Measurements from ENCODE around the gene COX7A2L.
A peak's percentile ranks its signal among the peaks of the same experiment; 100 is the strongest.

Gene COX7A2L

DNA sequence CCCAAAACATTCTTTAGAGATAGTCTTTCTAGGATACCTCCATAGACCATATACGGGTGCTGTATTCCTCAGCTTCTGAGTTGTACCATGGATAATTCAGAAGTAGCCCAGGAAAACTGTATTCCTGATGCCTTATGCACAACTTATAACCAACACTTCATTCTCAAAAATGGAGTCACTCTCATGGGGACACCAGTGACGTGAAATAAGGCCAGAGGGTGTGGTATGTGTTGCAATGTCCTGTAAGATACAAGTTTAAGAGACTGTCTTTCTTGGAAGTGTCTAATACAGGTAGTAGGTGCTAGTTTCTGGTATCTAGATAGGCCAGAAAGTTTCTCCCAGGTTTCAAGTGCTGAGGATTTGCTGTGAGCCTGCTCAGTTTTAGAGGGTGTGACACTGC is 36.1 kb downstream of the COX7A2L start:
- DNase-seq (ENCODE audit: extremely low spot score, insufficient read length, low read depth) (no peak), FAIRE-seq (no peak)

DNA sequence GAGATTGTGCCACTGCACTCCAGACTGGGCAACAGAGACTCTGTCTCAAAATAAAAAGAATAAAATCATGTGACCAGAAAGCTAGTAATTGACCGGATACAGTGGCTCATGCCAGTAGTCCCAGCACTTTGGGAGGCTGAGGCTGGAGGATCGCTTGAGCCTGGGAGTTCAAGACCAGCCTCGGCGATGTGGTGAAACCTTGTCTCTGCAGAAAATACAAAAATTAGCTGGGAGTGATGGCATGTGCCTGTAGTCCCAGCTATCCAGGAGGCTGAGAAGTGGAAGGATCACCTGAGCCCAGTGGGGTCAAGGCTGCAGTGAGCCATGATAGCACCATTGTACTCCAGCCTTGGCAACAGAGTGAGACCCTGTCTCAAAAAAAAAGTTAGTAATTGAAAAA is 36.8 kb downstream of the COX7A2L start:
- no peak for DNase-seq (ENCODE audit: extremely low spot score, insufficient read length, low read depth)
- FAIRE-seq = no peak

DNA sequence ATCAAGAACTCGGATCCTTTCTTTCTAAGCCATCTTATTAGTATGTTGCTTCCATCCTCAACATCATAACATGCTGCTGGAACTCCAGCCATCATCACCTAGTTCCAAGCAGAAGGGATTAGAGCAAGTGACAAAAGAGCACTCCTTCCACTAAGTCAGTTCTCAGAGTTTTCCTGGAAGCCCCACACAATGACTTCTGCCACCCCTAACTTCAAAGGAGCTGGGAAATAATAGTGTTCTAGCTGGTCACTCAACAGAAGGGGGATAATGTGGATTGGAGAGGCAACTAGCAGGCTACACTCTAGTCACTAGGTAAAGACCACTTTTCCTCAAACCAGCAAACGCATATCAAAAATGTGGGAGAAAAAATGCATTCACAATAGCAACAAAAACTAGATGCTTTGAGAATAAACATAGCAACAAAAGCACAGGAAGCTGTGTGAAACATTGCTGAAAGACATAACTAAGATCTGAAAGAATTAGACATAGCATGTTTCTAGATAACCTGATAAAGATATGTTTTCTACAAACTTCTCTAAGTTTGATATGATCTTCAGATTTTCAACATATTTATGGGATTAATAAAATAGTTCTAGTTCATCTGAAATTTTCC is 39.5 kb downstream of the COX7A2L start:
- DNase-seq (ENCODE audit: extremely low spot score, insufficient read length, low read depth) (no peak), FAIRE-seq (no peak)

DNA sequence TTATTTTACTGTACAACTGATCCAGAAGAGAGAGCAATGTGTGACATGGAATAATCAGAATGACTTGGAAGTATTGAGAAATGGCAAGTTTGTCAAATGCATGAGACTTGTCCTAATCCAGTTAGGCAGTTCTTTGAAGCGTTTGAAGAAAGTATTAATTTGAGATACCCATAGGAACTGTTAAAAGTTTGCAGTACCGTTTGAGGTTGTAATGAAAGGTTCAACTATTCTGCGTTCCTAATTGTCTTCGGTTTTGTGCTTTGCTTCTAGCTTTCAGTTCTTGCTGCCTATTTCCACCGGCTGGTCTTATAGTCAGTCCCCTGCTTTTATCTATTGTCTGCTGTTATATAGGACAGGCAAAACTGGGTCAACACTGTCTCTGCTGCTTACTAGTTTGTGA is 41.8 kb downstream of the COX7A2L start:
- FAIRE-seq (no peak), DNase-seq (ENCODE audit: extremely low spot score, insufficient read length, low read depth) (no peak)

GRCh38 chr2:42317945-42318344 is 43.1 kb downstream of the COX7A2L start:
- DNase-seq (ENCODE audit: extremely low spot score, insufficient read length, low read depth) = no peak
- no peak for FAIRE-seq

DNA sequence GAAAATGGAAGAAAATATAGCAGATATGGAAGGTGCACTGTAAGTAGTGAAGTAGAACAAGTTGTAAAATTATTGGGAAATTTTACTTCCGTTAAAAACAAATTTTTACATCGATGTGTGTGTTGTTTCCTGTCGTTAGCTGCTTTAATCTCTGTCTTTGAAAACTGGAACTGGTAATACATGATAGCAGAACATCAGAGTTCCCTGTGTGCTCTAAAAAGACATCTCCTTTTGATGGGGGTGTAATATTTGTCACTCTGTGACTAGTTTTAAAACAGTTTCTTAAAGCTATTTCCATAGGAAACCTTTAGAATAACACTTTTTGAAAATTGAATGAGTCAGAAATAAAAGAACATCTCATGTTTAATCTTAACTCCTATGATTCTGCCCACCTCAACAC is 43.5 kb downstream of the COX7A2L start:
- no peak for FAIRE-seq
- DNase-seq (ENCODE audit: extremely low spot score, insufficient read length, low read depth) = no peak

DNA sequence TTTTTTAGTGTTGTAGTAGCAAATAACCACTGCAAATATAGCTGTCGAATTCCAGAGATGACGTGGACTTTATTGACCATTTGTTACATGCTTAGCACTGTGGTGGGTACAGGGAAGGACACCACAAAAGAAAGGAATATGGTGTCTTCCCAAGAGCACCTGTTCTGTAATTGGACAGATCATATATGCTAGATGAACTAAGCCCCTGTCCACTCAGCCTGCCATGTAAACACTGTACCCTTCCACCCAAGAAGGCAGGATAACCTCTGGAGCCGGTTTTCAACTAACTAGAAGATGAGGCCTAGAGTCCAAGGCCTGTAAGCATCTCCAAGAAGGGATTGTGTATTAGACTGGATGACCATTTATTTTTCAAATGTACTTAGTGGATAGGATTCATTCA is 44.1 kb downstream of the COX7A2L start:
- no peak for FAIRE-seq
- DNase-seq (ENCODE audit: extremely low spot score, insufficient read length, low read depth) = no peak

GRCh38 chr2:42315844-42316470 is 45.1 kb downstream of the COX7A2L start:
- DNase-seq (ENCODE audit: extremely low spot score, insufficient read length, low read depth) (no peak), FAIRE-seq (no peak)

- DNase-seq (ENCODE audit: extremely low spot score, insufficient read length, low read depth) (no peak), FAIRE-seq (no peak)
Measured at GRCh38 chr2:42314892-42315468, 46.0 kb downstream of the COX7A2L start.

GRCh38 chr2:42312106-42312505 is 48.9 kb downstream of the COX7A2L start:
- DNase-seq (ENCODE audit: extremely low spot score, insufficient read length, low read depth) (no peak), FAIRE-seq (no peak)

GRCh38 chr2:42310007-42310515 is 51.0 kb downstream of the COX7A2L start:
- FAIRE-seq = no peak

DNA sequence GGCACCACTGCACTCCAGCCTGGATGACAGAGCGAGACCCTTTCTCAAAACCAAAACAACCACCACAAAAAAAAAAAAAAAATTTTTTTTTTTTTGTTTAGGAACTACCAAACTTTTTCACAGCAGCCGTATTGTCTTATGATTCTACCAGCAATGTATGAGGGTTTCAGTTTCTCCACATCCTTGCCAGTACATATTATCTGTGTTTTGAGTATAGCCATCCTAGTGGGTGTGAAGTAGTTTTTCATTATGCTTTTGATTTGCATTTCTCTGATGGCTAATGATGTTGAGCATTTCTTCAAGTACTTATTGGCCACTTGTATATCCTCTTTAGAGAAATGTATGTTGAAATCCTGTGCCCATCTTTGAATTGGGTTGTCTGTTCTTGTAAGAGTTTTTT is 51.7 kb downstream of the COX7A2L start:
- DNase-seq (ENCODE audit: extremely low spot score, insufficient read length, low read depth) = no peak
- peak; percentile 51 for FAIRE-seq

More at GRCh38 chr2:42310007-42310515, 51.0 kb downstream of the COX7A2L start:
- no peak for DNase-seq (ENCODE audit: extremely low spot score, insufficient read length, low read depth)

GRCh38 chr2:42307180-42307579 is 53.8 kb downstream of the COX7A2L start:
- no peak for FAIRE-seq
- DNase-seq (ENCODE audit: extremely low spot score, insufficient read length, low read depth) = no peak

- DNase-seq (ENCODE audit: extremely low spot score, insufficient read length, low read depth) (no peak), FAIRE-seq (no peak)
Measured at GRCh38 chr2:42304059-42304713, 56.8 kb downstream of the COX7A2L start.

DNA sequence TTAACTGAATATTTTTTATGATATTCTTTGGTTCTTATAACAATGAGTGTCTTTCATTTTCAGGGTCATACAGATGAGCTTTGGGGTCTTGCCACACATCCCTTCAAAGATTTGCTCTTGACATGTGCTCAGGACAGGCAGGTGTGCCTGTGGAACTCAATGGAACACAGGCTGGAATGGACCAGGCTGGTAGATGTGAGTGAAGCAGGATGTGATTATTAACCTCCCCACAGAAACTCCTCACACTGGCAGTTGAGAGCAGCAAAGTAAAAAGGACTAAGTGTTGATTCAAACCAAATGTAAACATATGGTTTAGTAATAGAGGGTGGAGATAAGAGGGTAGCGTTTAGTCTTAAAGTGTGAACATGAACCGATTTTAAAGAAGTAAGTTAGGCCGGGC is 57.8 kb downstream of the COX7A2L start:
- FAIRE-seq = no peak

DNA sequence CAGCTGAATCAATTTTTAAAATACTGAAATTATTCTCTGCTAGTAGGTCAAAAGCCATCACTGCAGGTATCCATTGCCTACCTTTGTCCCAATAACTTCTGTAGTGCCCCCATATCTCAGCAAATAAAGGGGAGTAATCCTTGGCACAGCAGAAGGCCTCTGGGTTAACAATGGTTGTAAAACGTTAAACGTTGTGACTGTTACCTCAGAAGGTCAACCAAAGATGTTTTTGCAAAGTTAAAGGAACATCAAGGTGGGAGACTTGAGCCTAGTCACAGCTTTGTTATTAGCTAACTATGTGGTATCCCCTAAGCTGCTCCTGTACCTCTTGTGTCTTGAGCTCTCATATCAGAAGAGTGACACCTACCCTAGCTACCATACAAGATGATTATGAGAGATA is 60.5 kb downstream of the COX7A2L start:
- no peak for FAIRE-seq
- no peak for DNase-seq (ENCODE audit: extremely low spot score, insufficient read length, low read depth)

More for the DNA sequence above, 57.8 kb downstream of the COX7A2L start:
- DNase-seq (ENCODE audit: extremely low spot score, insufficient read length, low read depth) = no peak

Measured in GM18507 (cell line).